A549 (cell line): Measurements from ENCODE around the gene ARHGDIB. TPM values are rescaled to one million over a fixed set of nuclear protein-coding genes. Genes with fewer than 3 reads are reported as not detected.

Experiments
- ATAC-seq, 2 experiments: fragments of 200-7000 bp in 1 of 2; fragments of >200 bp in 1 of 2; cut with Nextera tagmentation in 1 of 2; cut with Tn5 transposase in 1 of 2; 3 replicates each; pipeline versions ENCODE4 v1.8.0 to v1.9.1; 2018 to 2020; ENCODE audit warnings: mild to moderate bottlenecking in 1 of 2, moderate library complexity in 1 of 2
- CTCF ChIA-PET: fragments of 300-600 bp; sonication (Branson Sonifier 250); formaldehyde crosslinking; extraction: SDS; loops from one replicate; lab custom pipeline; 2021; ENCODE audit warnings: antibody characterized with exemption, inconsistent platforms; lab: Yijun Ruan, JAX
- POLR2A ChIA-PET: fragments of 350-600 bp; formaldehyde crosslinking; extraction: SDS; loops from one replicate; lab custom pipeline; 2021; ENCODE audit warnings: antibody characterized with exemption, inconsistent platforms; lab: Yijun Ruan, JAX
- DNase-seq, 2 experiments: peaks; one replicate each; pipeline versions ENCODE4 v3.0.0 to v3.0.0-alpha.2; 2011 to 2016; ENCODE audit warnings: low read depth in 1 of 2, low spot score in 1 of 2
- FAIRE-seq: peaks from 2 replicates; lab custom pipeline; 2011; peaks lifted over from hg19 to GRCh38; lab: Jason Lieb, UNC
- H3K27ac ChIP-seq, 2 experiments: fragments of >200 bp; sonication (Bioruptor Twin); formaldehyde crosslinking; 3 replicates each; pipeline ENCODE4 v1.5.1; 2016 to 2017
- H3K4me1 ChIP-seq: fragments of >200 bp; sonication (Bioruptor Twin); formaldehyde crosslinking; 3 replicates; pipeline ENCODE4 v1.6.1; 2016
- H3K4me2 ChIP-seq: fragments of >200 bp; sonication (Bioruptor Twin); formaldehyde crosslinking; 3 replicates; pipeline ENCODE4 v1.6.1; 2016
- H3K4me3 ChIP-seq: fragments of >200 bp; sonication (Bioruptor Twin); formaldehyde crosslinking; 3 replicates; pipeline ENCODE4 v1.5.1; 2016
- H3K9me3 ChIP-seq: fragments of >200 bp; sonication (Bioruptor Twin); formaldehyde crosslinking; 3 replicates; pipeline ENCODE4 v1.6.1; 2016
- ATOH8 ChIP-seq: fragments of 250-450 bp; sonication (Bioruptor Pico); IDR thresholded peaks from 2 replicates; pipeline ENCODE4 v1.5.0; 2020; ENCODE audit warnings: low read depth, mild to moderate bottlenecking, moderate library complexity
- BCL3 ChIP-seq: fragments of >200 bp; sonication (Bioruptor Twin); formaldehyde crosslinking; IDR thresholded peaks from 3 replicates; pipeline ENCODE4 v1.6.1; 2016
- BHLHE40 ChIP-seq: IDR thresholded peaks from 2 replicates; pipeline ENCODE4 v1.6.1; 2012; ENCODE audit warnings: low read depth, low read length, inconsistent platforms
- CHD2 ChIP-seq: fragments of 150-350 bp; IDR thresholded peaks from 2 replicates; pipeline ENCODE4 v1.6.1; 2014; ENCODE audit warnings: low read length; ENCODE audit not compliant: partially characterized antibody
- CHD4 ChIP-seq: fragments of 200-600 bp; sonication (generic); IDR thresholded peaks from 2 replicates; pipeline ENCODE4 v1.6.1; 2016; ENCODE audit warnings: antibody characterized with exemption, mild to moderate bottlenecking, borderline replicate concordance
- CTCF ChIP-seq: fragments of >200 bp; sonication (Bioruptor Twin); formaldehyde crosslinking; IDR thresholded peaks from 3 replicates; pipeline ENCODE4 v1.5.1; 2016
- E2F6 ChIP-seq: IDR thresholded peaks from 2 replicates; pipeline ENCODE4 v1.6.1; 2012; ENCODE audit warnings: low read depth, borderline replicate concordance
- FOSB ChIP-seq: fragments of 250-450 bp; sonication (Bioruptor Pico); IDR thresholded peaks from 2 replicates; pipeline ENCODE4 v1.5.0; 2020; ENCODE audit warnings: mild to moderate bottlenecking, moderate library complexity
- FOXS1 ChIP-seq: fragments of 250-450 bp; sonication (Bioruptor Pico); IDR thresholded peaks from 2 replicates; pipeline ENCODE4 v1.5.0; 2020; ENCODE audit warnings: mild to moderate bottlenecking, moderate library complexity
- HDAC2 ChIP-seq: fragments of 200-600 bp; sonication (generic); IDR thresholded peaks from 2 replicates; pipeline ENCODE4 v1.6.1; 2016
- HES2 ChIP-seq: fragments of >200 bp; sonication (Bioruptor Twin); formaldehyde crosslinking; IDR thresholded peaks from 2 replicates; pipeline ENCODE4 v1.6.1; 2016
- HEYL ChIP-seq: fragments of 250-450 bp; sonication (Bioruptor Pico); IDR thresholded peaks from 2 replicates; pipeline ENCODE4 v1.8.0; 2021; ENCODE audit warnings: mild to moderate bottlenecking, moderate library complexity
- HOXA7 ChIP-seq: fragments of 250-450 bp; sonication (Bioruptor Pico); IDR thresholded peaks from 2 replicates; pipeline ENCODE4 v1.5.0; 2020; ENCODE audit warnings: mild to moderate bottlenecking, moderate library complexity
- HOXB13 ChIP-seq: fragments of 250-450 bp; sonication (Bioruptor Pico); IDR thresholded peaks from 2 replicates; pipeline ENCODE4 v1.5.0; 2020; ENCODE audit warnings: low read depth, mild to moderate bottlenecking, moderate library complexity
- JUN ChIP-seq, 2 experiments: fragments of >200 bp; sonication (Bioruptor Twin); formaldehyde crosslinking; IDR thresholded peaks; 2 replicates in 1 of 2; 3 replicates in 1 of 2; pipeline ENCODE4 v1.6.1; 2016 to 2017
- JUNB ChIP-seq: fragments of >200 bp; sonication (Bioruptor Twin); formaldehyde crosslinking; IDR thresholded peaks from 2 replicates; pipeline ENCODE4 v1.6.1; 2016
- MAFK ChIP-seq: fragments of 450-650 bp; IDR thresholded peaks from 2 replicates; pipeline ENCODE4 v1.6.1; 2014; ENCODE audit not compliant: partially characterized antibody
- MAX ChIP-seq: IDR thresholded peaks from 2 replicates; pipeline ENCODE4 v1.6.1; 2012
- MAZ ChIP-seq: fragments of 150-350 bp; IDR thresholded peaks from 2 replicates; pipeline ENCODE4 v1.6.1; 2014; ENCODE audit warnings: antibody characterized with exemption, low read depth, low read length, borderline replicate concordance
- MYC ChIP-seq: IDR thresholded peaks from 2 replicates; pipeline ENCODE4 v1.6.1; 2012; ENCODE audit warnings: mild to moderate bottlenecking, inconsistent platforms, low read length, improper control_type of control experiment, borderline replicate concordance
- NFE2L2 ChIP-seq: fragments of 150-350 bp; conservative IDR thresholded peaks from 2 replicates; pipeline ENCODE4 v1.6.1; 2014; ENCODE audit warnings: low read length
- NPAS2 ChIP-seq: fragments of 250-450 bp; sonication (Bioruptor Pico); IDR thresholded peaks from 2 replicates; pipeline ENCODE4 v1.8.0; 2022; ENCODE audit warnings: mild to moderate bottlenecking, moderate library complexity, borderline replicate concordance
- PHF8 ChIP-seq: fragments of 200-600 bp; sonication (generic); IDR thresholded peaks from 2 replicates; pipeline ENCODE4 v1.6.1; 2016; ENCODE audit warnings: low read depth, mild to moderate bottlenecking, antibody characterized with exemption, moderate library complexity, borderline replicate concordance
- RARB ChIP-seq: fragments of 250-450 bp; sonication (Bioruptor Pico); IDR thresholded peaks from 2 replicates; pipeline ENCODE4 v1.8.0; 2021; ENCODE audit warnings: mild to moderate bottlenecking, moderate library complexity
- SMC3 ChIP-seq: fragments of >200 bp; sonication (Bioruptor Twin); formaldehyde crosslinking; IDR thresholded peaks from 3 replicates; pipeline ENCODE4 v1.6.1; 2018; ENCODE audit warnings: inconsistent platforms
- SREBF2 ChIP-seq: fragments of 450-650 bp; IDR thresholded peaks from 2 replicates; pipeline ENCODE4 v1.6.1; 2014; ENCODE audit warnings: mild to moderate bottlenecking, moderate library complexity
- TP53 ChIP-seq: fragments of 250-450 bp; sonication (Bioruptor Pico); IDR thresholded peaks from 2 replicates; pipeline ENCODE4 v1.5.0; 2021; ENCODE audit warnings: mild to moderate bottlenecking, moderate library complexity
- USF2 ChIP-seq: fragments of 450-650 bp; IDR thresholded peaks from 2 replicates; pipeline ENCODE4 v1.6.1; 2014; ENCODE audit warnings: antibody characterized with exemption
- ZC3H11A ChIP-seq: fragments of 450-650 bp; IDR thresholded peaks from 2 replicates; pipeline ENCODE4 v1.6.1; 2014; ENCODE audit warnings: antibody characterized with exemption, mild to moderate bottlenecking
- WGBS: methylation state at CpG from one replicate; pipeline ENCODE4 v1.1.6; 2017; ENCODE audit errors: missing lambda C conversion rate; 5-methylcytosine and 5-hydroxymethylcytosine counted together
- polyA plus RNA-seq, 4 experiments: library from polyadenylated mRNA; depleted of rRNA in 3 of 4; stranded (reverse); fragments of >200 nt; fragmentation: RNase III in 1 of 4; extraction: RNeasy Plus Mini Kit Qiagen cat#74134 plus additional on column Dnase treatment in 1 of 4; gene quantifications; 2 replicates in 3 of 4; 3 replicates in 1 of 4; pipeline ENCODE4 v1.2.3, GENCODE V29; 2011 to 2017

Gene ARHGDIB
- polyA plus RNA-seq, 2 of the 4 experiments (the other 2 are of a cell fraction): 0.84 to 3.5 TPM

- Histone ChIP-seq H3K4me1 (peaks cover 9% of the 10 kb centered on the region; the same call in 1 of the 3 replicates), H3K4me3 (no peak overlapping the region)
- no peak for TF ChIP-seq ATOH8 (CRISPR knock-in tag)
- TF ChIP-seq HEYL (CRISPR knock-in tag): no peak
- no peak for TF ChIP-seq FOSB (CRISPR knock-in tag)
- no peak for TF ChIP-seq MYC
- no peak for TF ChIP-seq RARB (CRISPR knock-in tag)
- no peak for TF ChIP-seq SREBF2
- TF ChIP-seq USF2: no peak
- no peak for TF ChIP-seq CHD2
- TF ChIP-seq HOXB13 (CRISPR knock-in tag): no peak
- TF ChIP-seq HDAC2: no peak
- no peak for TF ChIP-seq HES2
- TF ChIP-seq ZC3H11A: no peak
- TF ChIP-seq PHF8: no peak
- no peak for TF ChIP-seq NPAS2
- TF ChIP-seq, all 56 proteins: peak for 0
- H3K9me3 ChIP-seq: no peaks in the 10 kb centered on the region
- FAIRE-seq: no peak
- WGBS: 39% methylated on average over 6 of the region's 6 CpGs
- ChIA-PET POLR2A (no interaction called here), CTCF (interaction anchor here (0.9 to 2.8 kb wide), 2 partner anchors 133 to 219 kb away, joined by 3 to 8 read pairs; partner anchors contain the start of gene RERG)
- ATAC-seq: peak in 1 of 2 experiments; percentile 41; a peak in 3 of 6 replicates
- no peak overlapping the region for H3K27ac ChIP-seq
- 0 out of 3 replicates have a peak overlapping the region, but pooled peaks have one; percentile 10 for H3K4me2 ChIP-seq
- no peak for DNase-seq
These were observed 40.5 kb upstream of the ARHGDIB start for GRCh38 chr12:15001733-15002382.

- no peak overlapping the region for H3K27ac ChIP-seq
- WGBS: 72% methylated on average over 2 of the region's 2 CpGs
- H3K4me3 ChIP-seq: no peak overlapping the region
- peak; percentile 7 for FAIRE-seq
- H3K9me3 ChIP-seq: no peaks in the 10 kb centered on the region
- no peak for TF ChIP-seq SMC3
- TF ChIP-seq BCL3: no peak
- no peak for TF ChIP-seq HOXB13 (CRISPR knock-in tag)
- no peak for TF ChIP-seq HES2
- TF ChIP-seq JUNB: no peak
- TF ChIP-seq MAZ: no peak
- TF ChIP-seq CHD4: no peak
- TF ChIP-seq TP53: no peak
- no peak for TF ChIP-seq NFE2L2
- TF ChIP-seq HOXA7: no peak
- no peak for TF ChIP-seq FOXS1
- TF ChIP-seq MAX: no peak
- no peak for TF ChIP-seq BHLHE40
- no peak for TF ChIP-seq E2F6
- TF ChIP-seq MYC: no peak
- TF ChIP-seq JUN (IDR thresholded peaks at IDR 0.05): no peak
- TF ChIP-seq FOSB (CRISPR knock-in tag): no peak
- no peak for TF ChIP-seq CTCF
- no peak for TF ChIP-seq MAFK
- no peak overlapping the region for H3K4me2 ChIP-seq
- ChIA-PET CTCF (interaction anchor here (0.8 to 1.8 kb wide), 2 partner anchors 190 to 221 kb away, joined by 3 to 4 read pairs; no protein-coding TSS in a partner anchor), POLR2A (no interaction called here)
- peaks cover 9% of the 10 kb centered on the region; the same call in 1 of the 3 replicates for H3K4me1 ChIP-seq
- DNase-seq: no peak
- ATAC-seq: no peak
These were observed 39.2 kb upstream of the ARHGDIB start for GRCh38 chr12:15000575-15000974.
